Activated CD4-positive, alpha-beta T cell treated with anti-CD3 and anti-CD28 coated beads for 36 hours (primary cell): ENCODE results near the gene PAFAH1B2. TPM values are rescaled to one million over a fixed set of nuclear protein-coding genes. Genes with fewer than 3 reads are reported as not detected.
"Not testable (repeated sequence)": the region's sequence is repeated elsewhere in the genome, so short reads cannot be mapped to it uniquely, and the experiment has no call there.

Source experiments
- ATAC-seq: fragments of 200-7000 bp; cut with Tn5 transposase; one replicate; pipeline ENCODE4 v1.10.0; 2021; ENCODE audit warnings: mild to moderate bottlenecking, moderate library complexity
- CTCF ChIA-PET: fragments of 350-600 bp; sonication (Branson Sonifier 250); formaldehyde crosslinking; loops from one replicate; lab custom pipeline; 2021; ENCODE audit warnings: antibody characterized with exemption; lab: Charles Lee
- POLR2A ChIA-PET: fragments of 350-600 bp; sonication (Branson Sonifier 250); formaldehyde crosslinking; loops from one replicate; lab custom pipeline; 2021; ENCODE audit warnings: antibody characterized with exemption, inconsistent platforms; lab: Charles Lee
- DNase-seq: peaks from one replicate; pipeline ENCODE4 v3.0.0-alpha.2; 2020
- H3K27ac Mint-ChIP-seq: one replicate; pipeline ENCODE4 v1.8.0; 2021; ENCODE audit warnings: mixed read lengths
- H3K27me3 Mint-ChIP-seq: one replicate; pipeline ENCODE4 v1.8.0; 2021; ENCODE audit warnings: mixed read lengths
- H3K36me3 Mint-ChIP-seq: one replicate; pipeline ENCODE4 v1.8.0; 2021; ENCODE audit warnings: low read depth, mixed read lengths
- H3K4me1 Mint-ChIP-seq: one replicate; pipeline ENCODE4 v1.8.0; 2021; ENCODE audit warnings: mixed read lengths
- H3K4me3 Mint-ChIP-seq: one replicate; pipeline ENCODE4 v1.8.0; 2021; ENCODE audit warnings: mild to moderate bottlenecking, moderate library complexity, mixed read lengths
- H3K9me3 Mint-ChIP-seq: one replicate; pipeline ENCODE4 v1.8.0; 2021; ENCODE audit warnings: low read depth, mixed read lengths
- intact Hi-C, 2 experiments: fragments of 100-400 bp; cut with DNase I in 1 of 2; cut with micrococcal nuclease in 1 of 2; formaldehyde crosslinking; loops; one replicate each; pipeline versions ENCODE4 v1.14.2 to v1.15.1; 2022 to 2024; cut with DNase I, micrococcal nuclease
- total RNA-seq, 2 experiments: library from RNA; stranded (reverse); gene quantifications; one replicate each; pipeline ENCODE4 v1.2.3, GENCODE V29; 2021

The PAFAH1B2 gene
- total RNA-seq, 2 experiments from 2014 or later = 44.8 to 57.5 TPM

DNA sequence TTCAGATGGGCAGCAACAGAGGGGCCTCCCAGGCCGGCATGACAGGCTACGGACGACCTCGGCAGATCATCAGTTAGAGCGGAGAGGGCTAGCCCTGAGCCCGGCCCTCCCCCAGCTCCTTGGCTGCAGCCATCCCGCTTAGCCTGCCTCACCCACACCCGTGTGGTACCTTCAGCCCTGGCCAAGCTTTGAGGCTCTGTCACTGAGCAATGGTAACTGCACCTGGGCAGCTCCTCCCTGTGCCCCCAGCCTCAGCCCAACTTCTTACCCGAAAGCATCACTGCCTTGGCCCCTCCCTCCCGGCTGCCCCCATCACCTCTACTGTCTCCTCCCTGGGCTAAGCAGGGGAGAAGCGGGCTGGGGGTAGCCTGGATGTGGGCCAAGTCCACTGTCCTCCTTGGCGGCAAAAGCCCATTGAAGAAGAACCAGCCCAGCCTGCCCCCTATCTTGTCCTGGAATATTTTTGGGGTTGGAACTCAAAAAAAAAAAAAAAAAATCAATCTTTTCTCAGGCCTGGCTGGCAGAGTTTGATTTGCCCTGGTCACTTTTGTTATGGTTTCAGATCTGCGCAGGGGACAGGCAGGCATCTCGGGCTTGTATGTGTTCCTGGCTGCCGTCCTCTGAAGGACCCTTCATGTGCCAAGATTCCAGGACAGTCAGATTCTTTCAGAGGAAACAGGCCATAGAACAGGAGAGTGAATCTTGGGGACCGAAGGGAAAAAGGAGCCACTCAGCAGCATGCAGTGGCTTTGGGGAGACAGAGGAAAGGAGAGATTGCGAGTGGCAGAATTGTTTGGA is 60.4 kb downstream of the PAFAH1B2 start:
- H3K4me3 Mint-ChIP-seq = no peak overlapping the region
- DNase-seq (no peak), ATAC-seq (no peak)
- H3K9me3 Mint-ChIP-seq = no peaks in the 10 kb centered on the region
- no peaks in the 10 kb centered on the region for H3K27me3 Mint-ChIP-seq
- CTCF ChIA-PET = no interaction called here
- POLR2A ChIA-PET = no interaction called here
- peaks cover 14% of the 10 kb centered on the region for H3K36me3 Mint-ChIP-seq
- intact Hi-C loops = no loop called here
- no peaks in the 10 kb centered on the region for H3K4me1 Mint-ChIP-seq
- H3K27ac Mint-ChIP-seq = peak overlapping the region; percentile 49

- ATAC-seq (no peak), DNase-seq (no peak)
- intact Hi-C loops = no loop called here
- no peak overlapping the region for H3K27ac Mint-ChIP-seq
- POLR2A ChIA-PET = no interaction called here
- peaks cover 18% of the 10 kb centered on the region for H3K36me3 Mint-ChIP-seq
- no peaks in the 10 kb centered on the region for H3K4me1 Mint-ChIP-seq
- H3K27me3 Mint-ChIP-seq = no peaks in the 10 kb centered on the region
- no peak overlapping the region for H3K4me3 Mint-ChIP-seq
- no peaks in the 10 kb centered on the region for H3K9me3 Mint-ChIP-seq
- CTCF ChIA-PET = no interaction called here
Measured at GRCh38 chr11:117205211-117205818, 61.2 kb downstream of the PAFAH1B2 start.

DNA sequence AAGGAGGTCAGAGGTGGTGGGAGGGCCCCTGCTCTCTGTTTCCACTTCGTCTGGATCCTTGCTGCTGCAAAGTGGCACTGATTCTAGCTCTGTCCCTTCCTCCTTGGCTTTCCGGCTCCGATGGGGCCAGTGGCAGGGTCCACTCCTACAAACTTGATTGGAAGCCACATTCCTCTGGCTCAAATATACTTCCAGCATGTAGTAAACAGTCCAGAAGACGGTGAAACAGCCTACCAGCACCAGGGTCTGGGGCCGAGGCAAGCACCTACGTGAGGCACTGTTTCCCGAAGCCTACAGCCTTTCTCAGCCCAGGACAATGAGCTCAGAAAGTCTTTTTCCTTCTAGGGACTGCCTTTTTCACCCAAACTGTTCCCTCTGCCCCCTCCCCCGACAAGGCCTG is 62.0 kb downstream of the PAFAH1B2 start:
- H3K4me3 Mint-ChIP-seq, intact Hi-C loops, POLR2A ChIA-PET, H3K4me1 Mint-ChIP-seq, H3K9me3 Mint-ChIP-seq, CTCF ChIA-PET, ATAC-seq, DNase-seq, H3K27ac Mint-ChIP-seq, H3K27me3 Mint-ChIP-seq: not testable (repeated sequence)
- H3K36me3 Mint-ChIP-seq = peaks cover 20% of the 10 kb centered on the region

- H3K27ac Mint-ChIP-seq = not testable (repeated sequence)
Measured at GRCh38 chr11:117206859-117207258, 62.8 kb downstream of the PAFAH1B2 start.

GRCh38 chr11:117207481-117207880 is 63.4 kb downstream of the PAFAH1B2 start:
- CTCF ChIA-PET, DNase-seq, H3K27me3 Mint-ChIP-seq, intact Hi-C loops, H3K4me1 Mint-ChIP-seq, H3K9me3 Mint-ChIP-seq, H3K27ac Mint-ChIP-seq, H3K4me3 Mint-ChIP-seq, POLR2A ChIA-PET, ATAC-seq: not testable (repeated sequence)
- peaks cover 25% of the 10 kb centered on the region for H3K36me3 Mint-ChIP-seq

More at GRCh38 chr11:117206859-117207258, 62.8 kb downstream of the PAFAH1B2 start:
- H3K4me1 Mint-ChIP-seq, CTCF ChIA-PET, POLR2A ChIA-PET, H3K27me3 Mint-ChIP-seq, DNase-seq, H3K4me3 Mint-ChIP-seq, ATAC-seq, intact Hi-C loops, H3K9me3 Mint-ChIP-seq: not testable (repeated sequence)
- H3K36me3 Mint-ChIP-seq = peaks cover 25% of the 10 kb centered on the region

- peaks cover 35% of the 10 kb centered on the region for H3K36me3 Mint-ChIP-seq
- H3K9me3 Mint-ChIP-seq, H3K4me3 Mint-ChIP-seq, H3K4me1 Mint-ChIP-seq, H3K27me3 Mint-ChIP-seq, CTCF ChIA-PET, ATAC-seq, H3K27ac Mint-ChIP-seq, POLR2A ChIA-PET, intact Hi-C loops: not testable (repeated sequence)
- DNase-seq = peak; percentile 20
Measured at GRCh38 chr11:117208710-117209109, 64.6 kb downstream of the PAFAH1B2 start.

DNA sequence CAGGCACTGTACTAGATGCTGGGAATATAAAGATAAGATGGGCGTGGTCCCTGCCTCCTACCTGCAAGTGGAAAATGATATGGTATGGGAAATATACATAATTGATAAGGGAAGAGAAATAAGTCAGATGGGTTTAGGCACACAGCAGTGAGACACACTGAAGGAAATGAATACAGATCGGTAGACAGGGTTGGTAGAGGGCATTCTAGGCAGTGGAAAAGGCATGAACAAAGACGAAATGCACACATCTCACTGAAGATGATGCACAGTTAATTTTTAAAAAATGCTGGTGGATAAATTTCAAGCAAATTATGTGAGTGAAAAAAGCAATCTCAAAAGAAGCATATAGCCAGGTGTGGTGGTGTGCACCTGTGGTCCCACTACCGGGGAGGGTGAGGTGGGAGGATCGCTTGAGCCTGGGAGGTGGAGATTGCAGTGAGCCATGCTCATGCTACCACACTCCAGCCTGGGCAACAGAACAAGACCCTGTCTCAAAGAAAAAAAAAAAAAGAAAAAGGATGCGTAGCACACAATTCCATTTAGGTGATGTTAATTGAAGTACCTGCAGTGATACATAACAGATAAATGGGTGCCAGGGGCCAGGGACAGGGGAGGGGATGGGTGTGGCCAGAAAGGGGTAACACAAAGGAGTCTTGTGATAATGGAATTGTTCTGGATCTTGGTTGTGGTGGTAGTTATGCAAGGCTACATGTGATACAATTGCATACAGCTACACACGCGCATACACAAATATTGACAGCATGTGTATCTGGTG is 65.5 kb downstream of the PAFAH1B2 start:
- H3K9me3 Mint-ChIP-seq, ATAC-seq, CTCF ChIA-PET, POLR2A ChIA-PET, H3K4me1 Mint-ChIP-seq, H3K27me3 Mint-ChIP-seq, H3K4me3 Mint-ChIP-seq, DNase-seq, intact Hi-C loops, H3K27ac Mint-ChIP-seq: not testable (repeated sequence)
- H3K36me3 Mint-ChIP-seq = peaks cover 37% of the 10 kb centered on the region

GRCh38 chr11:117210620-117211019 is 66.5 kb downstream of the PAFAH1B2 start:
- DNase-seq (no peak), ATAC-seq (no peak)
- intact Hi-C loops = no loop called here
- Mint-ChIP-seq H3K4me3 (no peak overlapping the region), H3K9me3 (no peaks in the 10 kb centered on the region), H3K27me3 (no peaks in the 10 kb centered on the region), H3K27ac (no peak overlapping the region), H3K36me3 (peaks cover 31% of the 10 kb centered on the region), H3K4me1 (peaks cover 3% of the 10 kb centered on the region)
- ChIA-PET CTCF (interaction anchor here (1.0 to 1.7 kb wide), 3 partner anchors 10 to 16 kb away, joined by 3 to 6 read pairs (median 5); no protein-coding TSS in a partner anchor), POLR2A (interaction anchor here (0.7 kb wide), 3 partner anchors 11 to 171 kb away, joined by 3 to 4 read pairs (median 3); no protein-coding TSS in a partner anchor)

DNA sequence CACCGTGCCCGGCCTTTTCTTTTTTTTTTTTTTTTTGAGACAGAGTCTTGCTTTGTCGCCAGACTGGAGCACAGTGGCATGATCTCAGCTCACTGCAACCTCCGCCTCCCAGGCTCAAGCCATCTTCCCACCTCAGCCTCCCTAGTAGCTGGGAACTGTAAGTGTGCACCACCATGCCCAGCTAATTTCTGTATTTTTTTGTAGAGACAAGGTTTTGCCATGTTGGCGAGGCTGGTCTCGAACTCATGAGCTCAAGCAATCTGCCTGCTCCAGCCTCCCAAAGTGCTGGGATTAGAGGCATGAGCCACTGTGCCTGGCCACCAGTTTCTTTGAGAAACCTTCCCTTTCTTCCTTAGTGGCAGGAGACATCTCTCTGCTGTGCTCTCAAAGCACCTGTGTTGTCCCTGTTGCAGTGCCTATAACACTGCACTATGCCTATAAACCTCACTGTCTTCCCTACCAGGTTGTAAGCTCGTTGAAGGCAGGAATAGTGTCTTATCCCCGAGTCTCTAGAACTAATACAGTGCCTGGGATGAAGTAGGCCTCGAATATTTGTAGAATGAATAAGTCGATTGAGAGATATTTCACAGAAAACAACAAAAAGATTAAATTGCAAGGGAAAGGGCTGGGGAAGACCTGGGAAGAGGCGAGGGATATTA is 68.7 kb downstream of the PAFAH1B2 start:
- DNase-seq (no peak), ATAC-seq (no peak)
- Mint-ChIP-seq H3K36me3 (peaks cover 42% of the 10 kb centered on the region), H3K27me3 (no peaks in the 10 kb centered on the region), H3K9me3 (no peaks in the 10 kb centered on the region), H3K27ac (no peak overlapping the region), H3K4me1 (peaks cover 6% of the 10 kb centered on the region), H3K4me3 (no peak overlapping the region)
- intact Hi-C loops = no loop called here
- CTCF ChIA-PET = interaction anchor here (0.7 to 1.5 kb wide), 2 partner anchors 14 to 33 kb away, joined by 3 to 6 read pairs; no protein-coding TSS in a partner anchor
- POLR2A ChIA-PET = no interaction called here

GRCh38 chr11:117214404-117215110 is 70.5 kb downstream of the PAFAH1B2 start:
- POLR2A ChIA-PET = no interaction called here
- peaks cover 59% of the 10 kb centered on the region for H3K36me3 Mint-ChIP-seq
- ATAC-seq (no peak), DNase-seq (no peak)
- H3K4me1 Mint-ChIP-seq = peaks cover 6% of the 10 kb centered on the region
- H3K4me3 Mint-ChIP-seq = no peak overlapping the region
- peak overlapping the region; percentile 52 for H3K27ac Mint-ChIP-seq
- intact Hi-C loops = no loop called here
- CTCF ChIA-PET = interaction anchor here (0.6 to 0.8 kb wide), 3 partner anchors 12 to 33 kb away, joined by 3 to 4 read pairs (median 3); no protein-coding TSS in a partner anchor
- H3K9me3 Mint-ChIP-seq = no peaks in the 10 kb centered on the region
- no peaks in the 10 kb centered on the region for H3K27me3 Mint-ChIP-seq
